Measurements from ENCODE around the gene RNH1. TPM values are rescaled to one million over a fixed set of nuclear protein-coding genes. Genes with fewer than 3 reads are reported as not detected.

RNH1 gene
- total RNA-seq, 1 experiment from 2014 or later, result 59.0 TPM

DNA sequence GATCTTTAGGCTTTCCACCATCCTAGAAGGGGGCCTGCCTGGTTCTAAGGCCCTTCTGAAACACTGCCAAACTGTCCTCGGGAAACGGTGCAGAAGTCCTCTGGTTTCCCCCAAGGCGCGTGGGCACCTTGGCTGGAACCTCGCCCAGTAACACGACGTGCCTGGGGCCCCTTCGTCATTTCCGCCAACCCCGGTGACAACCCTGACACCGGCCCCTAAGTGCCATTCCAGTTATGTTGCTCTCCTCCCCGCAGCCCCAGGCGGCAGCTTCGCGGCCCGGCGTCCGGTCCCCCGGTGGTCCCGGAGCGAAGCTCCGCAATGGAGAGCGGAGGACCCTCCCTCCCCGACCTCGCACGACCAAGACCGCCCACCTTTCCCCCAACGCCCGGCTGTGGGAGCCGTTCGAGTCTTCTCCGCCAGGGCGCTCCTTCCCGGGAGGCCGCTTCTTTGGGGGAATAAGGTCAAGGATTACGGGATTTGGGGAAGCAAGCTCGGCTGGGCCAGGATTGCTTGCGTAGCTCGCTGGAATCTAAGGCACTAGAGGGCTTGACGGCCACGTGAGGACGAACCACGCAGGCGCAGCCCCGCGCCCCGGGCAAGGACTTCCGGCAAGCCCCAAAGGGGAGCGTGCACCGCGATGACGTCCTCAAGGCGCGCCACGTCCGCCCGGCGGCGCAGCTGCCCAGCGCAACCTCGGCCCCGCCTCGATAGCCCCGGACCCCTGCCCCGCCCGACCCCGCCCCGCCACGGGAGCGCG is 626 bp downstream of the RNH1 start (continued):
- TF ChIP-seq, protein P1, sequence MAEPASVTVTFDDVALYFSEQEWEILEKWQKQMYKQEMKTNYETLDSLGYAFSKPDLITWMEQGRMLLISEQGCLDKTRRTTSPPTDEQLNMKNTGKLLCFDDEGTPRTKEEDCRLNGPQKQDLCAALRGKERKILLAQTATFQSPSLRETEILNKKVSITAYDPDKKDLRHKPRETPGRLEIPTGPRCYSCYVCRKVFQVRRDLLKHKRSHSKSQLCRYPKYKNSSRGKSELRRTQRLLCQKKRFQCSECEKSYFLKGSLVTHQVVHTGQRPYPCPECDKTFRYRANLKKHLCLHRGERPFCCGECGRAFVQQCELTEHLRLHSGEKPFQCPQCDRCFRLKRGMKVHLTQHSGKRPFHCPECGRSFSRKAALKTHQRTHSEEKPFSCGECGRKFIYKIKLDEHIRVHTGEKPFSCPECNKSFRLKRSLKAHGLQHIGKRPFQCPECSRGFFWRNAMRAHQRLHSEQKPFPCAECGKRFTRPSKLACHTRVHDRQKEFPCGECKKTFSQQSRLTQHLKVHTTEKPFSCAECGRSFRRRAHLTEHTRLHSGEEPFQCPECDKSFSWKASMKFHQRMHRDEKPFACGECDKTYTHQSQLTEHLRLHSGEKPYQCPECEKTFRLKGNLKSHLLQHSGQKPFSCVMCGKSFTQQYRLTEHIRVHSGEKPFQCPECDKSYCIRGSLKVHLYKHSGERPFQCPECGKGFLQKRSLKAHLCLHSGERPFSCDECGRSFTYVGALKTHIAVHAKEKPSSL (CRISPR knock-in tag; conservative IDR thresholded peaks at IDR 0.05), result no peak
- TF ChIP-seq FOXP1 (CRISPR knock-in tag; IDR thresholded peaks at IDR 0.05; ENCODE audit: borderline replicate concordance), result peak; percentile 74; the same call in 1 of the 2 replicates
- TF ChIP-seq, protein P2, sequence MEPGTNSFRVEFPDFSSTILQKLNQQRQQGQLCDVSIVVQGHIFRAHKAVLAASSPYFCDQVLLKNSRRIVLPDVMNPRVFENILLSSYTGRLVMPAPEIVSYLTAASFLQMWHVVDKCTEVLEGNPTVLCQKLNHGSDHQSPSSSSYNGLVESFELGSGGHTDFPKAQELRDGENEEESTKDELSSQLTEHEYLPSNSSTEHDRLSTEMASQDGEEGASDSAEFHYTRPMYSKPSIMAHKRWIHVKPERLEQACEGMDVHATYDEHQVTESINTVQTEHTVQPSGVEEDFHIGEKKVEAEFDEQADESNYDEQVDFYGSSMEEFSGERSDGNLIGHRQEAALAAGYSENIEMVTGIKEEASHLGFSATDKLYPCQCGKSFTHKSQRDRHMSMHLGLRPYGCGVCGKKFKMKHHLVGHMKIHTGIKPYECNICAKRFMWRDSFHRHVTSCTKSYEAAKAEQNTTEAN (CRISPR knock-in tag; IDR thresholded peaks at IDR 0.05), result peak; percentile 50; the same call in 1 of the 2 replicates
- peak; percentile 90 for TF ChIP-seq USF2 (CRISPR knock-in tag; IDR thresholded peaks at IDR 0.05)
- TF ChIP-seq CREM (CRISPR knock-in tag; IDR thresholded peaks at IDR 0.05), result peak; percentile 98
- TF ChIP-seq SP1 (CRISPR knock-in tag; conservative IDR thresholded peaks at IDR 0.05), result peak; percentile 98
- 0 out of 2 replicates have a peak, but pooled peaks have one; percentile 62 for TF ChIP-seq EMX1 (CRISPR knock-in tag; IDR thresholded peaks at IDR 0.05)
- TF ChIP-seq KAT7 (CRISPR knock-in tag; IDR thresholded peaks at IDR 0.05; ENCODE audit: borderline replicate concordance), result 0 out of 2 replicates have a peak, but pooled peaks have one; percentile 23
- peak; percentile 94 for TF ChIP-seq FOXK1 (CRISPR knock-in tag; IDR thresholded peaks at IDR 0.05)
- no peak for TF ChIP-seq MXD4 (CRISPR knock-in tag; IDR thresholded peaks at IDR 0.05; ENCODE audit: borderline replicate concordance)
- no peak for TF ChIP-seq ZNF138 (CRISPR knock-in tag; conservative IDR thresholded peaks at IDR 0.05)
- peak; percentile 64; the same call in 1 of the 2 replicates for TF ChIP-seq MYBL2 (CRISPR knock-in tag; IDR thresholded peaks at IDR 0.05)
- 0 out of 2 replicates have a peak, but pooled peaks have one; percentile 38 for TF ChIP-seq RELA (CRISPR knock-in tag; IDR thresholded peaks at IDR 0.05; ENCODE audit: borderline replicate concordance)
- TF ChIP-seq, protein P3, sequence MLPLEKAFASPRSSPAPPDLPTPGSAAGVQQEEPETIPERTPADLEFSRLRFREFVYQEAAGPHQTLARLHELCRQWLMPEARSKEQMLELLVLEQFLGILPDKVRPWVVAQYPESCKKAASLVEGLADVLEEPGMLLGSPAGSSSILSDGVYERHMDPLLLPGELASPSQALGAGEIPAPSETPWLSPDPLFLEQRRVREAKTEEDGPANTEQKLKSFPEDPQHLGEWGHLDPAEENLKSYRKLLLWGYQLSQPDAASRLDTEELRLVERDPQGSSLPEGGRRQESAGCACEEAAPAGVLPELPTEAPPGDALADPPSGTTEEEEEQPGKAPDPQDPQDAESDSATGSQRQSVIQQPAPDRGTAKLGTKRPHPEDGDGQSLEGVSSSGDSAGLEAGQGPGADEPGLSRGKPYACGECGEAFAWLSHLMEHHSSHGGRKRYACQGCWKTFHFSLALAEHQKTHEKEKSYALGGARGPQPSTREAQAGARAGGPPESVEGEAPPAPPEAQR (CRISPR knock-in tag; IDR thresholded peaks at IDR 0.05), result no peak

GRCh38 chr11:504994-505344 is 2.1 kb downstream of the RNH1 start:
- Mint-ChIP-seq H3K27me3 (ENCODE audit: low read depth) (no peaks in the 10 kb centered on the region; the same call in 1 of the 2 replicates), H3K4me3 (peak overlapping the region; percentile 93), H3K4me1 (peaks cover 12% of the 10 kb centered on the region), H3K36me3 (peaks cover 13% of the 10 kb centered on the region), H3K27ac (no peak overlapping the region), H3K9me3 (no peaks in the 10 kb centered on the region)
- ATAC-seq (no peak), DNase-seq (ENCODE audit: low spot score) (no peak)
- POLR2A ChIA-PET, result interaction anchor here (0.6 kb wide), 1 partner anchor 8 kb away, joined by 3 read pairs; no protein-coding TSS in a partner anchor
- CTCF ChIA-PET, result interaction anchor here (1.0 to 2.1 kb wide), 3 partner anchors 14 to 254 kb away, joined by 3 to 17 read pairs (median 4); partner anchors contain the start of gene PTDSS2
- no peak for TF ChIP-seq FOXK1 (CRISPR knock-in tag; IDR thresholded peaks at IDR 0.05)
- TF ChIP-seq FOXP1 (CRISPR knock-in tag; IDR thresholded peaks at IDR 0.05; ENCODE audit: borderline replicate concordance), result no peak
- TF ChIP-seq, protein P4, sequence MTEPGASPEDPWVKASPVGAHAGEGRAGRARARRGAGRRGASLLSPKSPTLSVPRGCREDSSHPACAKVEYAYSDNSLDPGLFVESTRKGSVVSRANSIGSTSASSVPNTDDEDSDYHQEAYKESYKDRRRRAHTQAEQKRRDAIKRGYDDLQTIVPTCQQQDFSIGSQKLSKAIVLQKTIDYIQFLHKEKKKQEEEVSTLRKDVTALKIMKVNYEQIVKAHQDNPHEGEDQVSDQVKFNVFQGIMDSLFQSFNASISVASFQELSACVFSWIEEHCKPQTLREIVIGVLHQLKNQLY (CRISPR knock-in tag; IDR thresholded peaks at IDR 0.05), result no peak
- no peak for TF ChIP-seq STAT6 (CRISPR knock-in tag; conservative IDR thresholded peaks at IDR 0.05; ENCODE audit: low read depth)
- no peak for TF ChIP-seq ZMAT4 (CRISPR knock-in tag; IDR thresholded peaks at IDR 0.05)
- TF ChIP-seq GTF2I (CRISPR knock-in tag; conservative IDR thresholded peaks at IDR 0.05), result no peak
- TF ChIP-seq, protein P2 (CRISPR knock-in tag; IDR thresholded peaks at IDR 0.05), result no peak
- TF ChIP-seq ZNF671 (CRISPR knock-in tag; IDR thresholded peaks at IDR 0.05), result no peak
- no peak for TF ChIP-seq USF2 (CRISPR knock-in tag; IDR thresholded peaks at IDR 0.05)
- TF ChIP-seq ZNF263 (CRISPR knock-in tag; IDR thresholded peaks at IDR 0.05; ENCODE audit: low read depth), result no peak
- TF ChIP-seq IRF1 (CRISPR knock-in tag; IDR thresholded peaks at IDR 0.05), result no peak
